ENCODE measurements around the gene HLA-F. TPM values are rescaled to one million over a fixed set of nuclear protein-coding genes. Genes with fewer than 3 reads are reported as not detected.

Gene HLA-F
- total RNA-seq, 4 donors from 2014 or later, result 8.7 to 56.1 (median 31.0) TPM

GRCh38 chr6:29708432-29709179, 14.6 kb upstream of the HLA-F start:
- DNase-seq, result no peak
- no peak for TF ChIP-seq CTCF (IDR thresholded peaks at IDR 0.05)
- TF ChIP-seq POLR2A (IDR thresholded peaks at IDR 0.05), result peak in 1 of 4 donors; percentile 10
- no peaks in the 10 kb centered on the region for H3K9me3 ChIP-seq
- H3K4me1 ChIP-seq, result no peaks in the 10 kb centered on the region
- intact Hi-C loops (cut with DNase I), result loop anchor here (10.0 kb wide), 1 partner anchor 126 kb away; no protein-coding TSS in a partner anchor
- WGBS, 2 donors, result 55 to 68% methylated on average over 11 of the region's 11 CpGs
- peaks cover 0 to 52% (median 0%) of the 10 kb centered on the region in 4 donors for H3K27me3 ChIP-seq
- H3K4me3 ChIP-seq, result peak overlapping the region in 2 of 4 donors; percentile 4 to 31
- no peaks in the 10 kb centered on the region for H3K36me3 ChIP-seq
- H3K27ac ChIP-seq, result peak overlapping the region in 1 of 4 donors; percentile 48

- Histone ChIP-seq H3K36me3 (no peaks in the 10 kb centered on the region), H3K9me3 (no peaks in the 10 kb centered on the region), H3K27me3 (peaks cover 0 to 47% (median 0%) of the 10 kb centered on the region in 4 donors), H3K4me3 (peak overlapping the region in 1 of 4 donors; percentile 31), H3K4me1 (no peaks in the 10 kb centered on the region), H3K27ac (peak overlapping the region in 1 of 4 donors; percentile 46)
- intact Hi-C loops (cut with DNase I), result loop anchor here (10.0 kb wide), 1 partner anchor 126 kb away; no protein-coding TSS in a partner anchor
- TF ChIP-seq CTCF (IDR thresholded peaks at IDR 0.05) (no peak), POLR2A (IDR thresholded peaks at IDR 0.05) (no peak)
- WGBS, 2 donors, result 15 to 20% methylated on average over 1 to 2 of the region's 4 CpGs
- DNase-seq, result no peak
Measured at GRCh38 chr6:29709188-29709587, 14.0 kb upstream of the HLA-F start.

- no peaks in the 10 kb centered on the region for H3K9me3 ChIP-seq
- TF ChIP-seq CTCF (IDR thresholded peaks at IDR 0.05) (no peak), POLR2A (IDR thresholded peaks at IDR 0.05) (no peak)
- no peak overlapping the region for H3K4me3 ChIP-seq
- H3K27ac ChIP-seq, result no peak overlapping the region
- 71 to 77% methylated on average over 8 of the region's 8 CpGs for WGBS, 2 donors
- intact Hi-C loops (cut with DNase I), result no loop called here
- H3K36me3 ChIP-seq, result no peaks in the 10 kb centered on the region
- DNase-seq, result no peak
- H3K4me1 ChIP-seq, result no peaks in the 10 kb centered on the region
- peaks cover 0 to 39% (median 0%) of the 10 kb centered on the region in 4 donors for H3K27me3 ChIP-seq
Measured at GRCh38 chr6:29710281-29710941, 12.8 kb upstream of the HLA-F start.

- WGBS, 2 donors, result 16 to 18% methylated on average over 2 of the region's 2 CpGs
- TF ChIP-seq CTCF (IDR thresholded peaks at IDR 0.05) (no peak), POLR2A (IDR thresholded peaks at IDR 0.05) (no peak)
- no peak for DNase-seq
- no peaks in the 10 kb centered on the region for H3K9me3 ChIP-seq
- H3K36me3 ChIP-seq, result peaks cover 0 to 11% (median 9%) of the 10 kb centered on the region in 3 donors
- peaks cover 10 to 29% (median 16%) of the 10 kb centered on the region in 3 donors for H3K4me1 ChIP-seq
- no peaks in the 10 kb centered on the region for H3K27me3 ChIP-seq
- no peak overlapping the region for H3K4me3 ChIP-seq
- H3K27ac ChIP-seq, result no peak overlapping the region
- intact Hi-C loops (cut with DNase I), result no loop called here
Measured at GRCh38 chr6:29720863-29721262, 2.4 kb upstream of the HLA-F start.

All from esophagus squamous epithelium (tissue), 5 donors.